GM10266 (cell line): ENCODE measurements around the gene CDC6.

Experiments
- DNase-seq: peaks from one replicate; pipeline ENCODE4 v3.0.0; 2012; ENCODE audit errors: extremely low spot score
- CTCF ChIP-seq: IDR thresholded peaks from 2 replicates; pipeline ENCODE4 v1.5.1; 2012; ENCODE audit warnings: mild to moderate bottlenecking, low read depth; ENCODE audit not compliant: control insufficient read depth, insufficient read depth; ENCODE audit errors: missing control alignments

Gene CDC6, protein sequence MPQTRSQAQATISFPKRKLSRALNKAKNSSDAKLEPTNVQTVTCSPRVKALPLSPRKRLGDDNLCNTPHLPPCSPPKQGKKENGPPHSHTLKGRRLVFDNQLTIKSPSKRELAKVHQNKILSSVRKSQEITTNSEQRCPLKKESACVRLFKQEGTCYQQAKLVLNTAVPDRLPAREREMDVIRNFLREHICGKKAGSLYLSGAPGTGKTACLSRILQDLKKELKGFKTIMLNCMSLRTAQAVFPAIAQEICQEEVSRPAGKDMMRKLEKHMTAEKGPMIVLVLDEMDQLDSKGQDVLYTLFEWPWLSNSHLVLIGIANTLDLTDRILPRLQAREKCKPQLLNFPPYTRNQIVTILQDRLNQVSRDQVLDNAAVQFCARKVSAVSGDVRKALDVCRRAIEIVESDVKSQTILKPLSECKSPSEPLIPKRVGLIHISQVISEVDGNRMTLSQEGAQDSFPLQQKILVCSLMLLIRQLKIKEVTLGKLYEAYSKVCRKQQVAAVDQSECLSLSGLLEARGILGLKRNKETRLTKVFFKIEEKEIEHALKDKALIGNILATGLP

DNA sequence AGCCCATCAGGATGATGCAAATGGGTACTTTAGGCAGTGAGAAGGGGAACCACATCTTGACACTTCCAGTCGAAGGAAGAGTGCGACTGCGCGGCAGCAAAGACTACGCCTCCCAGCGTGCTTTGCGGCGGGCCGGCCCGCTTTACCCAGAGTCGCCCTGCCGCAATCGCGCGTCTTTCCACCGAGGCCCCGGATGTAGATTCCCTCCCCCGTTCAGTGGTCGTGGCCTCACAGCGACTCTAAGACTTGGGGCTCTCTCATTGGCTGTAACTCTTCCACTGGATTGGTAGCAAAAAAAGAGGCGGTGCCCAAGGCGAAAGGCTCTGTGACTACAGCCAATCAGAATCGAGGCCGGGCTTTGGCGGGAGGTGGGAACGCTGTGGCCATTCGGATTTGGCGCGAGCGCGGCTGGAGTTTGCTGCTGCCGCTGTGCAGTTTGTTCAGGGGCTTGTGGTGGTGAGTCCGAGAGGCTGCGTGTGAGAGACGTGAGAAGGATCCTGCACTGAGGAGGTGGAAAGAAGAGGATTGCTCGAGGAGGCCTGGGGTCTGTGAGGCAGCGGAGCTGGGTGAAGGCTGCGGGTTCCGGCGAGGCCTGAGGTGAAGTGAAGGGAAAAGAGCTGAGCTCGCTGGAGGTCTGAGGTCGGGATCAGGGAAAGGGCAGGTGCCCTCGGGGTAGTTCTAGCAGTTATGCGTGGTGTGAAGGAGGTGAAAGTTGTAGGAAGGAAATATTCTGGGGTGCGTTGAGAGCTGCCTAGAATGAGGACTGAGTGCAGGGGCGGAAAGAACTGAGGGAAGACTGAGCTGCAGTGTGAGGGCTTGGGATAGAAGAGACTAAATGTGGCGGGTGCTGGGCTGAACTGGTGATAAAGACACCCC, at the start of gene CDC6:
CDC6 (plus strand) TSS at position 386 of the 876 bp plus-strand sequence. CDS start 1,542 bp downstream, outside the sequence.
- DNase-seq: peak; percentile 93
- TF ChIP-seq CTCF: no peak

GRCh38 chr17:40241252-40241834, 46.3 kb upstream of the CDC6 start:
- no peak for DNase-seq
- no peak for TF ChIP-seq CTCF

GRCh38 chr17:40242774-40243173, 44.9 kb upstream of the CDC6 start:
- no peak for TF ChIP-seq CTCF
- DNase-seq: no peak

GRCh38 chr17:40243761-40244160, 43.9 kb upstream of the CDC6 start:
- DNase-seq: no peak
- no peak for TF ChIP-seq CTCF

DNA sequence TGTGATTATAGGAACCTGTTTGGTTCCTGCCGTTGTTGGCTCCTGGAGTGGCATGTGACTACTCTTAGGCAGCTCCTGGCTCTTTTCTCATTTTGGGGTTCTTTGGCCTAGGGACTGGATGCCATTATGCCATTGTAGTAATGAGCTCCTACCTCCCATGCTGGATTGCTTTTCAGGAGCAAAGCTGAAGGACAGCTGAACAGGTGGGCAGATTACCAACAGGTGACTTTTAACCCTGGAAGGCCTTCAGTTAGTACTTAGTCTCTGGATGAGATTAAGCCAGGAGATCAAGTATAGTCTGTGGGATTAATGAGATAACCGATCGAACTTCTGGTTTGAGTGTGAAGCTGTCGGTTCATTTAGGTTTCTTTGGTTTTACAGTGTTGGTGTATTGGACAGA, 43.4 kb upstream of the CDC6 start:
- no peak for TF ChIP-seq CTCF
- DNase-seq: no peak

DNA sequence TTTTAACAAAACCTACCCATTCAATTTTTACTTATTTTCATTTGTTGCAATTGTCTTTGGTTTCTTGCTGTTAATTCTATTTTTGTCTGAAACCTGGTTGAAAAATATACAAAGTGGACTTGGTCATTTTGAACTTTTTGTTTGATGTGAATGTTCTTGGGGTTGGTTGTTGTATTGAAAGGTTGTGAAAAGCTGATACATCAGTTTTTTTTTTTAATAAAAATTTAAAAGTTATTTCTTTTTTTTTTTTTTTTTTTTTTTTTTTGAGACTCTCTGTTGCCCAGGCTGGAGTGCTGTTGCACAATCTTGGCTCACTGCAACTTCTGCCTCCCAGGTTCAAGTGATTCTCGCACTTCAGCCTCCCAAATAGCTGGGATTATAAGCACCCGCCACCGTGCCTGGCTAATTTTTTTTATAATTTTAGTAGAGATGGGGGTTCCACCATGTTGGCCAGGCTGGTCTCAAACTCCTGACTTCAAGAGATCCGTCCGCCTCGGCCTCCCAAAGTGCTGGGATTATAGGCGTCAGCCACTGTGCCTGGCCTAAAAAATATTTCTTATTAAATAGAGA, 39.7 kb upstream of the CDC6 start:
- no peak for TF ChIP-seq CTCF
- no peak for DNase-seq
